Testis (tissue), 3 donors: ENCODE measurements around the gene AFF1. TPM values are rescaled to one million over a fixed set of nuclear protein-coding genes. Genes with fewer than 3 reads are reported as not detected.

ENCODE experiments used
- DNase-seq: peaks from one replicate; pipeline ENCODE4 v3.0.0-alpha.2; 2019
- H3K27ac ChIP-seq, 2 donors: fragments of 200-600 bp; sonication (generic); one replicate each; pipeline ENCODE4 v1.5.1; 2019
- H3K27me3 ChIP-seq: fragments of 200-600 bp; sonication (generic); one replicate; pipeline ENCODE4 v1.5.1; 2019
- H3K36me3 ChIP-seq: fragments of 200-600 bp; sonication (generic); one replicate; pipeline ENCODE4 v1.5.1; 2017; ENCODE audit warnings: low read depth; ENCODE audit errors: missing control alignments
- H3K4me1 ChIP-seq: fragments of 200-600 bp; sonication (generic); one replicate; pipeline ENCODE4 v1.5.1; 2019
- H3K4me3 ChIP-seq, 2 donors: fragments of 200-600 bp; sonication (generic); one replicate each; pipeline ENCODE4 v1.5.1; 2017 to 2019
- H3K9me3 ChIP-seq: fragments of 200-600 bp; sonication (generic); one replicate; pipeline ENCODE4 v1.5.1; 2017
- POLR2A ChIP-seq: fragments of 450-650 bp; IDR thresholded peaks from one replicate; pipeline ENCODE4 v1.6.1; 2017; ENCODE audit warnings: antibody characterized with exemption, mild to moderate bottlenecking, moderate library complexity
- WGBS, 2 donors: methylation state at CpG; one replicate each; pipeline ENCODE4 v1.1.5; 2018; 5-methylcytosine and 5-hydroxymethylcytosine counted together
- intact Hi-C: fragments of 100-400 bp; cut with DNase I; formaldehyde crosslinking; loops from one replicate; pipeline ENCODE4 v1.15.1; 2023; ENCODE audit warnings: low total_unique reads
- polyA plus RNA-seq: library from polyadenylated mRNA; stranded (reverse); fragments of 350-450 nt; fragmentation: Illumina TruSeq; extraction: RNeasy Lipid Tissue Mini Kit (QIAGEN cat#74804); gene quantifications from one replicate; pipeline ENCODE4 v1.2.3, GENCODE V29; 2014; ENCODE audit warnings: low read depth, low replicate concordance; ENCODE audit not compliant: insufficient read depth
- total RNA-seq, 2 donors: library from RNA; depleted of rRNA; stranded (reverse); fragments of >200 nt; gene quantifications; one replicate each; pipeline ENCODE4 v1.2.3, GENCODE V29; 2016
- TF ChIP-seq, protein P1 (sequence below), 3 experiments: fragments of 450-650 bp in 2 of 3; fragments of 200-600 bp in 1 of 3; sonication (generic) in 1 of 3; IDR thresholded peaks; one replicate each; pipeline ENCODE4 v1.5.1; 2016 to 2019; ENCODE audit warnings: antibody characterized with exemption in 3 of 3, mild to moderate bottlenecking in 2 of 3, moderate library complexity in 1 of 3

AFF1 gene
- total and polyA plus RNA-seq, 3 donors from 2014 or later: 15.8 to 56.8 (median 53.6) TPM

DNA sequence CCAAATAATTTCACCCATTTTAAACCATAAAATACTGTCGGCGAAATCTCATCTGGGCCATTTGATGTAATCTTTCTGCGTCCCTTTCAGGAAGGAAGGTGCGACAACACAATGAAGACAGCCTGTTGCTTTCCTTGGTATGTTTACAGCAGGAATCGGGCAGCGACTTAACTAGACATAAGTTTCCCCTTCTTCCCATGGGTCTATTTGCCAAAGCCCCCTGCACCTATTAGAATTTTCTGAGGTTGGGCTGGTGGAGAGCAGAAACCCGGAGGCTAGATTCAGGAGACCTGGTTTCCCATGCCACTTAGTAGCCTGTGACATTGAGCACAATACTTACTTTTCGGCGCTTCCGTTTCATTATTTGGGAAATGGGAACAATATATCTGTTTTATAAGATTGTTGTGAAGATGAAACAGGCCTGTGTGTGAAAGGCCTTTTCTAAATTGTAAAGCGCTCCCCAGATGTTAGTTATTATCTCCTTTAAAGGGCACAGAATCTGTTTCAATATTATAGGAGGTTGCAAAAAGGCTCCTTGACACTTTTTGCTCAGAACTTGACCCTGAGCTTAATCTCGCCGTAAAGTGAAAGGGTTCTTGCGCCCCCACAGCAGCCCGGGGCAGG is 552 bp upstream of the AFF1 start:
- Histone ChIP-seq H3K27ac (peak overlapping the region; percentile 83 to 91), H3K9me3 (no peaks in the 10 kb centered on the region), H3K27me3 (no peaks in the 10 kb centered on the region), H3K4me3 (peak overlapping the region; percentile 87 to 96), H3K4me1 (peaks cover 8% of the 10 kb centered on the region), H3K36me3 (no peaks in the 10 kb centered on the region)
- TF ChIP-seq POLR2A: no peak
- TF ChIP-seq, protein P1, sequence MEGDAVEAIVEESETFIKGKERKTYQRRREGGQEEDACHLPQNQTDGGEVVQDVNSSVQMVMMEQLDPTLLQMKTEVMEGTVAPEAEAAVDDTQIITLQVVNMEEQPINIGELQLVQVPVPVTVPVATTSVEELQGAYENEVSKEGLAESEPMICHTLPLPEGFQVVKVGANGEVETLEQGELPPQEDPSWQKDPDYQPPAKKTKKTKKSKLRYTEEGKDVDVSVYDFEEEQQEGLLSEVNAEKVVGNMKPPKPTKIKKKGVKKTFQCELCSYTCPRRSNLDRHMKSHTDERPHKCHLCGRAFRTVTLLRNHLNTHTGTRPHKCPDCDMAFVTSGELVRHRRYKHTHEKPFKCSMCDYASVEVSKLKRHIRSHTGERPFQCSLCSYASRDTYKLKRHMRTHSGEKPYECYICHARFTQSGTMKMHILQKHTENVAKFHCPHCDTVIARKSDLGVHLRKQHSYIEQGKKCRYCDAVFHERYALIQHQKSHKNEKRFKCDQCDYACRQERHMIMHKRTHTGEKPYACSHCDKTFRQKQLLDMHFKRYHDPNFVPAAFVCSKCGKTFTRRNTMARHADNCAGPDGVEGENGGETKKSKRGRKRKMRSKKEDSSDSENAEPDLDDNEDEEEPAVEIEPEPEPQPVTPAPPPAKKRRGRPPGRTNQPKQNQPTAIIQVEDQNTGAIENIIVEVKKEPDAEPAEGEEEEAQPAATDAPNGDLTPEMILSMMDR (IDR thresholded peaks at IDR 0.05): no peak
- WGBS, 2 donors: 11% methylated on average over 13 to 15 of the region's 15 CpGs
- intact Hi-C loops: loop anchor here (10.0 kb wide), 1 partner anchor 71 kb away; no protein-coding TSS in a partner anchor
- DNase-seq: peak; percentile 31

DNA sequence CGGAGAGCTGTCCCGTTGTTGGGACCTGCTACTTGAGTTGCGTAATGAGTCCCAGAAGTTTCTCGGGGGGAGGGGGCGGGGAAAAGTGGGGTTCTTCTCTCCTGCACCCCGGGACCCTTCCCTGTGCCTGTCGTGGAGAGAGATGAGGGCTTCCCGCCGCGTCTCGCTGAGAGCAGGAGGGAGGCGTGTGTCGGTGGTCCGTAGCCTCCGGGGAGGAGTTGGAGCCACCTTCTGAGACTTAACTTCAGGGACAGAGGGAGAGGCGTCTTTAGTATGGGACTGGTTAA is 698 bp downstream of the AFF1 start:
- no peak for DNase-seq
- peaks cover 8% of the 10 kb centered on the region for H3K4me1 ChIP-seq
- no peaks in the 10 kb centered on the region for H3K9me3 ChIP-seq

DNA sequence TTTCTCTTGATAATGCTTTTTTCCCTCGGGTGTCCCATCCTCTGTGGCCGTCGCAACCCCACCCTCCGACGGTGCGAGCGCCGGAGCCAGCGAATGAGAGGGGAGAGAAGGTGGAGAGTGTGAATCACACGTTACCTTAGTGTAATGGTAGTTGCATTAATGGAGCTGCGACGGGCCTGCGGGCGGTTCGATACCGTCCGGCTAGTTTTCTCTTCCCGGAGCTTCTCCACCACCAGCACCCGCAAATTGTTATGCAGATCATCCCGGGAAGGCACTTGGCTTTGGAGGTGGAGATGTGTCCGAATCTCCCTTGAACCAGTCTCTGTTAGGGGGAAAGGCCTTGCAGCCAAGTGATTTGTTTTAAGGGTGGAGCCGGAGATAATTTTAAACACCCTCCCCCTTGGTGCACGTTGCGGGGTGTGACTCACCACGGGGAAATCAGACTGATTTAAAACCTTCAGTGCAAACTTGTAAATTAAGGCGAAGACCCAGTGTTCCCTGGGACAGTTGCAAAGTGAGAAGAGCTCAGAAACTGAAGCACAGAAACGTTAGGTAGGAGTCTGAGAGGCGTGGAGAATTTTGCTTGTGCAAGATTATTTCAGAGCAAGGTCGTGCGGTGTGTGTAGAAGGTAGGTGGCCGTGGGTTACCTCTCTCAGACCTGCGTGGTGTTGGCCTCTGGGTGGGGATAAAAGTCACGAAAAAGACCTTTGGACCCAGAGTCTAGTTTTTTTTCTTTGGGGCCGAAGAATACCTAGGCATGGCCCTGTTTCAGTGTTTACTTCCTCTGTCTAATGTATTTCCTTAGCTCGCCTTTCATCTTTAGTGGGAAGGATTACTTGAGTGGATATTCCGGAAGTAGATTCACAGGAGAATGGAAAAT is 1.3 kb downstream of the AFF1 start:
- Histone ChIP-seq H3K36me3 (no peaks in the 10 kb centered on the region), H3K9me3 (no peaks in the 10 kb centered on the region), H3K27ac (peak overlapping the region; percentile 86 to 91), H3K4me3 (peak overlapping the region; percentile 87 to 96), H3K4me1 (peaks cover 8% of the 10 kb centered on the region), H3K27me3 (no peaks in the 10 kb centered on the region)
- TF ChIP-seq POLR2A: no peak
- TF ChIP-seq, protein P1 (IDR thresholded peaks at IDR 0.05): no peak
- peak; percentile 52 for DNase-seq
- intact Hi-C loops: loop anchor here (10.0 kb wide), 1 partner anchor 69 kb away; no protein-coding TSS in a partner anchor
- WGBS, 2 donors: 15 to 18% methylated on average over 28 to 36 of the region's 36 CpGs

More for the DNA sequence above, 698 bp downstream of the AFF1 start:
- Histone ChIP-seq H3K27ac (peak overlapping the region; percentile 86 to 91), H3K27me3 (no peaks in the 10 kb centered on the region), H3K4me3 (peak overlapping the region; percentile 87 to 96), H3K36me3 (no peaks in the 10 kb centered on the region)
- intact Hi-C loops: loop anchor here (10.0 kb wide), 1 partner anchor 69 kb away; no protein-coding TSS in a partner anchor
- TF ChIP-seq, protein P1 (IDR thresholded peaks at IDR 0.05): no peak
- TF ChIP-seq POLR2A: no peak
- WGBS, 2 donors: 0% methylated on average over 10 to 16 of the region's 16 CpGs

DNA sequence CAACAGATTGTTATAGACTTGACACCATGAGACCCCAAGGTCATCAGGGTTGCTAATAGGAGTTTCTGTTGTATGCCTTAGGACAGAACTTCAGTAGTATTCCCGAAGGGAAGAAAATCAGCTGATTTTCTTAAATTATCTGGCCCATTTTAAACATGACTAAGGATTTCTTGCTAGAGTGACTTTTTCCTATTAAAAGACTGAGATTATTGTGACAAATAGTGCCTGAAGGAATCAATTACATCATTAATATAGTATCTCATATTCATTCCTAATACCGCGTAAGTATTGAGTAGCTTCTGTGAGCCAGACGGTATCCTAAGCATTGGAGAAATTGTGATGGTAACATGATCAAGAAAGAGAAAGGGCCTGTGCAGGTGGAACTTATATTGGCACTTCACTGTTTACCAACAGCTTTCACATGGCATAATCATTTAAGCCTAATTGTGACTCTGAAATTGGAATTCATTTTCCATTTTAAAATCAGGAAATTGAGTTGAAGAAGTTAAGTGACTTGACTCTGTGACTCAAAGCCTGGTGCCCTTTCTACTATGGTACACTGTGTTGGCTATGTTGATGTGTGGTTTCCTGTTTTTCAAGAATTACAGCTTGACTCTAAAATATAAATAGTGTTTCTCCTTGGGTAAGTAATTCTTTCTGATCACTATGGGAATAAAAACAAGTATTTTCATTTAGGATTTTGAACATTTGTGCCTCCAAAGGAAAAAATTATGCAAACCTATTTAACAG is 4.1 kb downstream of the AFF1 start:
- Histone ChIP-seq H3K36me3 (no peaks in the 10 kb centered on the region), H3K27ac (no peak overlapping the region), H3K27me3 (no peaks in the 10 kb centered on the region), H3K4me3 (no peak overlapping the region), H3K9me3 (no peaks in the 10 kb centered on the region), H3K4me1 (peaks cover 8% of the 10 kb centered on the region)
- 80 to 93% methylated on average over 4 of the region's 4 CpGs for WGBS, 2 donors
- no peak for DNase-seq
- intact Hi-C loops: loop anchor here (10.0 kb wide), 1 partner anchor 66 kb away; no protein-coding TSS in a partner anchor
- TF ChIP-seq, protein P1 (IDR thresholded peaks at IDR 0.05): no peak
- no peak for TF ChIP-seq POLR2A
